ENCODE measurements around the gene TMTC1. TPM values are rescaled to one million over a fixed set of nuclear protein-coding genes. Genes with fewer than 3 reads are reported as not detected.

The TMTC1 gene
- total RNA-seq, 2 donors from 2014 or later = 3.3 to 6.3 TPM

DNA sequence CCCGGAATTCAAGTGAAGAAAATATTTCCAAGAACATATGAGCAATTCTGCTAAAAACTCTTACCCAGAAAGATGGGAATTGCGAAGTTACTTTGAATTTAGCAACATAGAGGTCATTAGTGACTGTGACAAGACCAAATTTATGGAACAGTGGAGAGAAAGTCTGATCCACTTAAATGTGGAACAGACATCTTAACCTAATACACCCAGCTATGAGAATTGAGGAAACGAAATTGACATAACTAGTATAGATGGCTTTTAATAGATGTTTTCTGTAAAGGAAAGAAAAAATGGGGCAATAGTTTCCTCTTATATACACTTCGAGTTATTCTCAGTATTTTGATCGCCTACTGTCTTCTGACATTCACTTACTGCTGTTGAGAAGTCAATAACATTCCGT, 290.9 kb downstream of the TMTC1 start:
- intact Hi-C loops (cut with DNase I) = no loop called here
- no peak overlapping the region for H3K27ac ChIP-seq
- H3K27me3 ChIP-seq = no peaks in the 10 kb centered on the region
- H3K9ac ChIP-seq (ENCODE audit: low read depth in 2 of 2, low read length in 2 of 2) = no peak overlapping the region
- TF ChIP-seq, protein P1, sequence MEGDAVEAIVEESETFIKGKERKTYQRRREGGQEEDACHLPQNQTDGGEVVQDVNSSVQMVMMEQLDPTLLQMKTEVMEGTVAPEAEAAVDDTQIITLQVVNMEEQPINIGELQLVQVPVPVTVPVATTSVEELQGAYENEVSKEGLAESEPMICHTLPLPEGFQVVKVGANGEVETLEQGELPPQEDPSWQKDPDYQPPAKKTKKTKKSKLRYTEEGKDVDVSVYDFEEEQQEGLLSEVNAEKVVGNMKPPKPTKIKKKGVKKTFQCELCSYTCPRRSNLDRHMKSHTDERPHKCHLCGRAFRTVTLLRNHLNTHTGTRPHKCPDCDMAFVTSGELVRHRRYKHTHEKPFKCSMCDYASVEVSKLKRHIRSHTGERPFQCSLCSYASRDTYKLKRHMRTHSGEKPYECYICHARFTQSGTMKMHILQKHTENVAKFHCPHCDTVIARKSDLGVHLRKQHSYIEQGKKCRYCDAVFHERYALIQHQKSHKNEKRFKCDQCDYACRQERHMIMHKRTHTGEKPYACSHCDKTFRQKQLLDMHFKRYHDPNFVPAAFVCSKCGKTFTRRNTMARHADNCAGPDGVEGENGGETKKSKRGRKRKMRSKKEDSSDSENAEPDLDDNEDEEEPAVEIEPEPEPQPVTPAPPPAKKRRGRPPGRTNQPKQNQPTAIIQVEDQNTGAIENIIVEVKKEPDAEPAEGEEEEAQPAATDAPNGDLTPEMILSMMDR (IDR thresholded peaks at IDR 0.05) = no peak
- H3K36me3 ChIP-seq = no peaks in the 10 kb centered on the region
- no peak for DNase-seq
- no peaks in the 10 kb centered on the region for H3K4me1 ChIP-seq
- H3K9me3 ChIP-seq = no peaks in the 10 kb centered on the region
- no peak overlapping the region for H3K4me3 ChIP-seq

- Histone ChIP-seq H3K9ac (ENCODE audit: low read depth in 2 of 2, low read length in 2 of 2) (no peak overlapping the region), H3K36me3 (no peaks in the 10 kb centered on the region), H3K27me3 (no peaks in the 10 kb centered on the region), H3K4me3 (no peak overlapping the region), H3K4me1 (no peaks in the 10 kb centered on the region), H3K9me3 (no peaks in the 10 kb centered on the region), H3K27ac (no peak overlapping the region)
- DNase-seq = no peak
- intact Hi-C loops (cut with DNase I) = no loop called here
- TF ChIP-seq, protein P1 (IDR thresholded peaks at IDR 0.05) = no peak
These were observed 296.8 kb downstream of the TMTC1 start for GRCh38 chr12:29486972-29487371.

- DNase-seq = no peak
- H3K27ac ChIP-seq = no peak overlapping the region
- intact Hi-C loops (cut with DNase I) = no loop called here
- no peaks in the 10 kb centered on the region for H3K4me1 ChIP-seq
- no peaks in the 10 kb centered on the region for H3K9me3 ChIP-seq
- no peak overlapping the region for H3K4me3 ChIP-seq
- TF ChIP-seq, protein P1 (IDR thresholded peaks at IDR 0.05) = no peak
- H3K9ac ChIP-seq (ENCODE audit: low read depth in 2 of 2, low read length in 2 of 2) = no peak overlapping the region
- H3K27me3 ChIP-seq = no peaks in the 10 kb centered on the region
- no peaks in the 10 kb centered on the region for H3K36me3 ChIP-seq
These were observed 320.5 kb downstream of the TMTC1 start for GRCh38 chr12:29463198-29463597.

DNA sequence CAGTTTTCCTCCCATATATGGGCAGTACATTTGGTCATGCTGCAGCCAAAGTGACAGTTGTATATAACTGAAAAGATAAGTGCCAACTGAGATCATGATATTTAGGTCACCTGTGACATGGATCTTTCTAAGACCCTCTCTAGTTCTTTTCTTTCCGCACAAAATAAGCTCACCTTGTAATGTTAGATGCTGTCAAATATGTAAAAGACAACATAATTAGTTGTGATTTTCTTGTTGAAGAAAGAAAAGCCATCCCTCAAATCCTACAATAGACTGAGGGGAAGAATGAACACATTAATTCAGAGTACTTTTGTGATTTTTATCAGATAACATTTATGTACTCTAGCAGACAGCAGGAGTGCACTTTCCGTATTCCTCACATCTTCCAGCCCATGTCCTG, 323.7 kb downstream of the TMTC1 start:
- Histone ChIP-seq H3K9ac (ENCODE audit: low read depth in 2 of 2, low read length in 2 of 2) (no peak overlapping the region), H3K36me3 (no peaks in the 10 kb centered on the region), H3K4me1 (no peaks in the 10 kb centered on the region), H3K27ac (no peak overlapping the region), H3K4me3 (no peak overlapping the region), H3K9me3 (no peaks in the 10 kb centered on the region), H3K27me3 (no peaks in the 10 kb centered on the region)
- no peak for DNase-seq
- intact Hi-C loops (cut with DNase I) = no loop called here
- TF ChIP-seq, protein P1 (IDR thresholded peaks at IDR 0.05) = no peak

GRCh38 chr12:29455087-29455486, 328.7 kb downstream of the TMTC1 start:
- H3K27me3 ChIP-seq = no peaks in the 10 kb centered on the region
- no peaks in the 10 kb centered on the region for H3K9me3 ChIP-seq
- no peak for DNase-seq
- H3K4me3 ChIP-seq = no peak overlapping the region
- TF ChIP-seq, protein P1 (IDR thresholded peaks at IDR 0.05) = no peak
- H3K4me1 ChIP-seq = no peaks in the 10 kb centered on the region
- no peak overlapping the region for H3K27ac ChIP-seq
- H3K9ac ChIP-seq (ENCODE audit: low read depth in 2 of 2, low read length in 2 of 2) = no peak overlapping the region
- no peaks in the 10 kb centered on the region for H3K36me3 ChIP-seq
- intact Hi-C loops (cut with DNase I) = no loop called here

- intact Hi-C loops (cut with DNase I) = no loop called here
These were observed 331.9 kb downstream of the TMTC1 start for GRCh38 chr12:29451888-29452287.

More at GRCh38 chr12:29451888-29452287, 331.9 kb downstream of the TMTC1 start:
- TF ChIP-seq, protein P1 (IDR thresholded peaks at IDR 0.05) = no peak
- Histone ChIP-seq H3K4me3 (no peak overlapping the region), H3K4me1 (no peaks in the 10 kb centered on the region), H3K9ac (ENCODE audit: low read depth in 2 of 2, low read length in 2 of 2) (no peak overlapping the region), H3K27me3 (no peaks in the 10 kb centered on the region), H3K36me3 (no peaks in the 10 kb centered on the region), H3K9me3 (no peaks in the 10 kb centered on the region), H3K27ac (no peak overlapping the region)
- DNase-seq = no peak
